Fibroblast of villous mesenchyme (primary cell): ENCODE measurements around the gene P2RY8. TPM values are rescaled to one million over a fixed set of nuclear protein-coding genes. Genes with fewer than 3 reads are reported as not detected.

Source experiments
- DNase-seq: peaks from one replicate; pipeline ENCODE4 v3.0.0-alpha.2; 2010; ENCODE audit warnings: low read depth
- H3K4me3 ChIP-seq: 2 replicates; pipeline ENCODE4 v1.5.1; 2011; ENCODE audit warnings: low read depth, mild to moderate bottlenecking, low read length
- CTCF ChIP-seq: IDR thresholded peaks from 2 replicates; pipeline ENCODE4 v1.5.1; 2012; ENCODE audit warnings: low read depth, mild to moderate bottlenecking, low read length; ENCODE audit not compliant: insufficient read depth
- total RNA-seq: library from RNA; depleted of rRNA; stranded (reverse); fragments of >200 nt; gene quantifications from 2 replicates; pipeline ENCODE4 v1.2.3, GENCODE V29; 2012

The P2RY8 gene
- total RNA-seq, 1 donor, result not detected

- TF ChIP-seq CTCF, result no peak
- H3K4me3 ChIP-seq, result no peak overlapping the region
- DNase-seq, result no peak
These were observed 314 bp downstream of the P2RY8 start for GRCh38 chrX:1536712-1537030.

- H3K4me3 ChIP-seq, result no peak overlapping the region
- no peak for TF ChIP-seq CTCF
- no peak for DNase-seq
These were observed 1.5 kb downstream of the P2RY8 start for GRCh38 chrX:1535241-1536041.

- TF ChIP-seq CTCF, result no peak
- no peak overlapping the region for H3K4me3 ChIP-seq
- no peak for DNase-seq
These were observed 2.5 kb downstream of the P2RY8 start for GRCh38 chrX:1534301-1535168.

- H3K4me3 ChIP-seq, result no peak overlapping the region
- TF ChIP-seq CTCF, result no peak
- no peak for DNase-seq
These were observed 3.9 kb downstream of the P2RY8 start for GRCh38 chrX:1533058-1533457.

GRCh38 chrX:1531096-1531890 lies 5.7 kb downstream of the P2RY8 start:
- no peak for DNase-seq
- no peak for TF ChIP-seq CTCF
- no peak overlapping the region for H3K4me3 ChIP-seq

GRCh38 chrX:1529756-1530155 lies 7.2 kb downstream of the P2RY8 start:
- DNase-seq, result no peak
- no peak overlapping the region for H3K4me3 ChIP-seq
- no peak for TF ChIP-seq CTCF
